HFF-Myc (cell line): Measurements from ENCODE around the gene NUDT1.

Experiments used
- DNase-seq: peaks from one replicate; pipeline ENCODE4 v3.0.0-alpha.2; 2011; ENCODE audit warnings: low read depth; ENCODE audit errors: extremely low read depth
- H3K4me3 ChIP-seq: replicated peaks from 2 replicates; pipeline ENCODE4 v1.5.1; 2011; ENCODE audit warnings: low read depth, mild to moderate bottlenecking, control low read depth, low read length
- TF ChIP-seq, protein P1 (sequence below): IDR thresholded peaks from 2 replicates; pipeline ENCODE4 v1.5.1; 2012; ENCODE audit warnings: mild to moderate bottlenecking, low read depth, low read length, control low read depth; ENCODE audit errors: missing control alignments

Gene NUDT1

DNA sequence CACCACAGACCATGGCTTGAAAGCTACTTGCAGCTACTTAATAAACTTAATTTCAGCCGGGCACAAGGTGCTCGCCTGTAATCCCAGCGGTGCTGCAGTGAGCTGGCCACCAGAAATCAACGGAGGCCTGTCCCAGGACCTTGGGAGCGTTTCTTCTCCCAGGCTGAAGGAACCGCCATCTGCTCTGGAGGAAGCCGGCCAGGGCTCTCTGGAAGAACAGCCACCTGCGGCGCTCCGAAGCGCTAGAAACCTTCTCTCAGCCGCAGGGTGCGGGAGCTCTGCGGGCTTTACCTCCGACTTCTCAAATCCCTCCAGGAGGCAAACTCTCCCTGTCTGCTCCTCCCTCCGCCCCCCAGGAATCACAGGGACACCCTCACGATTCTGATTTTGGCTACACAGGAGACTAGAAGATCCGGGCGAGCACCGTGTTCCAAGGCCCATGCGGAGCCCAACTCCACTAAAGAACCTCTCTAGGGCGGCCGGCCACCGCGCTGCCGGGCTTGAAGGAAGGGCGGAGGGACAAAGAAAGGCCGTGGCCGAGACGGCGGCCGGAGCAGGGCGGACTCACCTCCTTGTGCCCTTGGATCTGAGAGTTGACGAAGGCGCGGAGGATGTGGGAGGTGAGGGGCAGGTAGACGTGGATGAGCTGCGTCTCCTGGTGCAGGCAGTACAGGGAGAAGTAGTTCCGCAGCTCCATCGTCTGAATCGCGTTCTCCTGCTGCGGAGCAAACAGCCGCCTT is 14.4 kb downstream of the NUDT1 start:
- TF ChIP-seq, protein P1, sequence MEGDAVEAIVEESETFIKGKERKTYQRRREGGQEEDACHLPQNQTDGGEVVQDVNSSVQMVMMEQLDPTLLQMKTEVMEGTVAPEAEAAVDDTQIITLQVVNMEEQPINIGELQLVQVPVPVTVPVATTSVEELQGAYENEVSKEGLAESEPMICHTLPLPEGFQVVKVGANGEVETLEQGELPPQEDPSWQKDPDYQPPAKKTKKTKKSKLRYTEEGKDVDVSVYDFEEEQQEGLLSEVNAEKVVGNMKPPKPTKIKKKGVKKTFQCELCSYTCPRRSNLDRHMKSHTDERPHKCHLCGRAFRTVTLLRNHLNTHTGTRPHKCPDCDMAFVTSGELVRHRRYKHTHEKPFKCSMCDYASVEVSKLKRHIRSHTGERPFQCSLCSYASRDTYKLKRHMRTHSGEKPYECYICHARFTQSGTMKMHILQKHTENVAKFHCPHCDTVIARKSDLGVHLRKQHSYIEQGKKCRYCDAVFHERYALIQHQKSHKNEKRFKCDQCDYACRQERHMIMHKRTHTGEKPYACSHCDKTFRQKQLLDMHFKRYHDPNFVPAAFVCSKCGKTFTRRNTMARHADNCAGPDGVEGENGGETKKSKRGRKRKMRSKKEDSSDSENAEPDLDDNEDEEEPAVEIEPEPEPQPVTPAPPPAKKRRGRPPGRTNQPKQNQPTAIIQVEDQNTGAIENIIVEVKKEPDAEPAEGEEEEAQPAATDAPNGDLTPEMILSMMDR = no peak
- no peak for DNase-seq
- no peak overlapping the region for H3K4me3 ChIP-seq

DNA sequence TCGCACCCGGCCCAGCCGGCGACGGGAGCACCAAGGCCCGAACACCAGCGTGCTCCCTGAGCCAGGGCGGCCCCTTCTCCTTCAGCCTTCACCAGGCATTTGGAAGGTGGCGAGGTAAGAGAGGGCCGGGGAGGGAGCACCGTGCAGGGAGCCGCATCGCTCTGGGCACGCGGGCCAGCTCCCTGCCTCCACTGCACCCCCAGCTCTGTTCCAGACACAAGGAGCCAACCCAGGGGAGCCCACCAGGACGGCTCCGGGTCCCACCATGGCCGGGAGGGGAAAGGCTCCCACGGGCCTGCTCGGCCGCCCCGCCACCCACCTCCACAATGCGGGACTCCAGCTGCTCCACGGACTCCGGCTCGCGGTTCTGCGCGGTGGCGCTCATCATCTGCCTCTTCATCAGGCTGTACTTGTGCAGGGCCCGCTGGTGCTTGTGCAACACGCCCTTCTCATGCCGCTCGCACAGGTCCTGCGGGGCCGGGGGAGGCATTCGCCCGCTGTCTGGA is 15.1 kb downstream of the NUDT1 start:
- DNase-seq = no peak
- TF ChIP-seq, protein P1 = no peak
- H3K4me3 ChIP-seq = no peak overlapping the region

DNA sequence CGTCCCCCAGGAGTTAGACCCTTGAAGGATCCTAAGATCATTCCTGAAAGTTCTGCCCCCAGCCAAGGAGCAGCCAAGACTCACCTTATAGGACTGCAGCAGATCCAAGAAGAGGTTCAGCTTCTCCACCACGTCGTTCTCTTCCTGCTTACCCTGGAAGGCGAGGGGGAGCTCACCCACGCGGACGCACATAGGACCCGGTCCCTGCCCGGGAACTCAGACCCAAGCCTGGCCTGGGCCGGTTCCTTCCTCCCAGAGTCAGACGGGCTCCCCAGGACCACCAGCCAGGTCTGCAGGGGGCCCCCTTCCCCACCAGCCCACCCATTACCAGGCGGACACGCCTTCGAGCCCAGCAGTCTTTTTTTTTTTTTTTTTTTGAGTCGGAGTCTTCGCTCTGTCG is 15.6 kb downstream of the NUDT1 start:
- TF ChIP-seq, protein P1 = no peak
- DNase-seq = no peak
- H3K4me3 ChIP-seq = no peak overlapping the region

DNA sequence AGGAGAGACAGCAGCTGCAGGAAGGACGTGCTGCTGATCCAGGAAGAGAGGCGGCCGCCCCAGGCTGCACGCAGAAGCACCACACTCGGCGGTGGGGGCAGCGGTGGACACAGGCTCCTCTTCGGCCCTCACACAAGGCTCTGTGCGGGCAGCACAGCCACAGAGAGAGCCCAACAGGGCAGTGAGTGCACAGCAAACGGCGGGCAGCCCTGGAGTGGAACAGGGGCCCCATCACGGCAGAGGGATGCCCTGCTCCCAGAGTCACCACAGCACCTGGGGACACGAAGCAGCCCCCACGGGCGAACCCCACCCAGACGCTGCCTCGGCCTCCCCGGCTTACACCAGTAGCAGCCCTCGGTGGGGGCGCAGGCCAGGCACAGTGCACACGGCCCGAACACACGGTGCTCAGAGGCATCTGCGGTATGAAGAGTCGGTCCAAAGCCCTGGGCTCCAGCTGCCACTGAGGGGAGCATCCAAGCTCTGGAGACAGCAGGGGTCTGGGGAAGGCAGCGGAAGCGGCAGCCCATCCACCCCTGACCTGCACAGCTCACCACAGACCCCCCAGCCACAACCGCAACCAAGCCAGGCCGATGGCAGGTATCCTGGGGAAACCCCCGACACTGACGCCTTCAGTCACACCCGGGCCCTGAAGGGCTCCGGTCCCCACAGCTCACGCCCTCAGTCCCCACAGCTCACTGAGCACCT is 16.8 kb downstream of the NUDT1 start:
- no peak for DNase-seq
- TF ChIP-seq, protein P1 = no peak
- no peak overlapping the region for H3K4me3 ChIP-seq

DNA sequence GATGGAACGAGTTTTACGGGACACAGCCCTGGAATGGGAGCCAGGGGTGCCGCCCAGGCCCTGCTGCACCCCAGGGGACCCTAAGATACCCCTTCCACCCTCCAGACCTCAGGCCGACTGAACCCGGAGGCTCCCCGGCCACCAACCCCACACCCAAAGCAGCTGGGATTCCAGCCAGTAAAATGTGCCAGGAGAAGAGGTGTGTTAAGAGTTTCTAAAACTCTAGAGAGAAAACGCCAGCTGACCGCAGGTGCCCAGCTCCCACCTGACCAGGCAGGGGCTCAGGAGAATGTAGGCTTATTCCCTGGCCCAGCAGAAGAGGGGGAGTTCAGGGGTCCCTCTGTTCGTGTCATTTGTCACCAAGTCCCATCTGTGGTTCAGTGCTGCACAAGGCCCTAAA is 17.5 kb downstream of the NUDT1 start:
- no peak for DNase-seq
- TF ChIP-seq, protein P1 = no peak

DNA sequence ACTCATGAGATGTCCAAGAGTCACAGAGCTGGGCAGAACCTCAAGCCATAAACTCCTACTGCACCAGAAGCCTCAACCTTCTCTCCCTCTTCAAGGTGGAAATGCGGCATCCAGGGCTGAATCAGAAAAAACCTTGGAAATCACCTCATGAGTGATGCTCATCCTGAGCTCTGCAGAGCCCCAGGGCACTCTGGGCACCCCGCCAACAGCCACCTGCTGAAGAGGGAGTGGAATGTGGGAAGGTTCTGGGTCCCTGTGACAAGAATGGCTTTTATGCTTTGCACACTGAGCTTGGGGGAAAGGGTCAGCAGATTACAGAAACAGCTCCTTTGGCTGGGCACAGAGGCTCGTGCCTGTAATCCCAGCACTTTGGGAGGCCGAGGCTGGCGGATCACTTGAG is 18.8 kb downstream of the NUDT1 start:
- H3K4me3 ChIP-seq = no peak overlapping the region
- DNase-seq = no peak
- TF ChIP-seq, protein P1 = no peak

More for the DNA sequence above, 17.5 kb downstream of the NUDT1 start:
- H3K4me3 ChIP-seq = no peak overlapping the region
